B cell (primary cell): ENCODE measurements around the gene THRB. TPM values are rescaled to one million over a fixed set of nuclear protein-coding genes. Genes with fewer than 3 reads are reported as not detected.

Experiments
- ATAC-seq: fragments of 200-7000 bp; cut with Tn5 transposase; one replicate; pipeline ENCODE4 v1.10.0; 2021; ENCODE audit warnings: low read depth, mild to moderate bottlenecking, moderate number of reproducible peaks, moderate library complexity
- CTCF ChIA-PET: fragments of 350-600 bp; sonication (Branson Sonifier 250); formaldehyde crosslinking; loops from one replicate; lab custom pipeline; 2021; ENCODE audit warnings: antibody characterized with exemption, inconsistent platforms; lab: Charles Lee
- POLR2A ChIA-PET: fragments of 350-600 bp; sonication (Branson Sonifier 250); formaldehyde crosslinking; loops from one replicate; lab custom pipeline; 2021; ENCODE audit warnings: antibody characterized with exemption; lab: Charles Lee
- DNase-seq: peaks from one replicate; pipeline ENCODE4 v3.0.0; 2013
- H2AFZ ChIP-seq: 2 replicates; pipeline ENCODE4 v1.6.1; 2012; ENCODE audit warnings: mild to moderate bottlenecking, low read depth, low read length; ENCODE audit not compliant: insufficient read depth, poor library complexity, severe bottlenecking
- H3K27ac ChIP-seq, 2 donors: 1 replicate in 1 of 2; 2 replicates in 1 of 2; pipeline ENCODE4 v1.5.1; 2012 to 2013; ENCODE audit warnings: low read length in 2 of 2, mild to moderate bottlenecking in 2 of 2, moderate library complexity in 1 of 2
- H3K27me3 ChIP-seq, 4 experiments: fragments of 200-600 bp in 1 of 4; sonication (generic) in 1 of 4; replicated peaks in 1 of 4; 1 replicate in 2 of 4; 2 replicates in 2 of 4; pipeline versions ENCODE4 v1.6.1 to v1.7.0; 2013 to 2016; ENCODE audit warnings: low read length in 3 of 4, mild to moderate bottlenecking in 2 of 4, mixed read lengths in 1 of 4, moderate library complexity in 1 of 4; ENCODE audit not compliant: insufficient read depth in 4 of 4, control insufficient read depth in 3 of 4; ENCODE audit errors: control extremely low read depth in 1 of 4
- H3K36me3 ChIP-seq, 2 experiments: replicated peaks in 1 of 2; 1 replicate in 1 of 2; 2 replicates in 1 of 2; pipeline versions ENCODE4 v1.6.1 to v1.7.1; 2013; ENCODE audit warnings: low read length in 1 of 2; ENCODE audit not compliant: insufficient read depth in 2 of 2, control insufficient read depth in 1 of 2; ENCODE audit errors: control extremely low read depth in 1 of 2, extremely low read depth in 1 of 2
- H3K4me1 ChIP-seq, 2 donors: fragments of 200-600 bp in 1 of 2; sonication (generic) in 1 of 2; 1 replicate in 1 of 2; 2 replicates in 1 of 2; pipeline versions ENCODE4 v1.5.1 to v1.6.1; 2013 to 2017; ENCODE audit warnings: low read length in 2 of 2; ENCODE audit not compliant: control insufficient read depth in 2 of 2, insufficient read depth in 2 of 2
- H3K4me2 ChIP-seq: replicated peaks from 2 replicates; pipeline ENCODE3; 2012; ENCODE audit warnings: mild to moderate bottlenecking, low read depth, low read length; ENCODE audit not compliant: poor library complexity, severe bottlenecking
- H3K4me3 ChIP-seq, 5 experiments: fragments of 200-600 bp in 1 of 5; sonication (generic) in 1 of 5; 1 replicate in 3 of 5; 2 replicates in 2 of 5; pipeline versions ENCODE4 v1.5.1 to v1.7.0; 2011 to 2016; ENCODE audit warnings: low read length in 4 of 5, mild to moderate bottlenecking in 4 of 5, low read depth in 2 of 5, control low read depth in 1 of 5, moderate library complexity in 1 of 5; ENCODE audit not compliant: insufficient read depth in 1 of 5; ENCODE audit errors: control extremely low read depth in 1 of 5, extremely low read depth in 1 of 5
- H3K79me2 ChIP-seq: fragments of 200-600 bp; sonication (generic); one replicate; pipeline ENCODE4 v1.6.0; 2016; ENCODE audit warnings: low read length; ENCODE audit not compliant: control insufficient read depth, insufficient read depth
- H3K9ac ChIP-seq: fragments of 200-600 bp; sonication (generic); 2 replicates; pipeline ENCODE4 v1.6.1; 2017; ENCODE audit warnings: mild to moderate bottlenecking, low read length, moderate library complexity
- H3K9me3 ChIP-seq, 3 donors: one replicate each; pipeline versions ENCODE4 v1.6.1 to v1.7.1; 2013; ENCODE audit warnings: low read length in 2 of 3; ENCODE audit not compliant: control insufficient read depth in 2 of 3, insufficient read depth in 1 of 3; ENCODE audit errors: control extremely low read depth in 1 of 3
- H4K20me1 ChIP-seq: 2 replicates; pipeline ENCODE4 v1.6.0; 2012; ENCODE audit warnings: mild to moderate bottlenecking, low read length; ENCODE audit not compliant: insufficient read depth, control insufficient read depth, poor library complexity, severe bottlenecking
- H3K27ac Mint-ChIP-seq: one replicate; pipeline ENCODE4 v1.8.0; 2021; ENCODE audit warnings: mixed read lengths
- H3K27me3 Mint-ChIP-seq: one replicate; pipeline ENCODE4 v1.8.0; 2021; ENCODE audit warnings: mixed read lengths
- H3K4me1 Mint-ChIP-seq: one replicate; pipeline ENCODE4 v1.8.0; 2021; ENCODE audit warnings: mixed read lengths
- H3K4me3 Mint-ChIP-seq: one replicate; pipeline ENCODE4 v1.8.0; 2021; ENCODE audit warnings: mixed read lengths
- H3K9me3 Mint-ChIP-seq: one replicate; pipeline ENCODE4 v1.8.0; 2022; ENCODE audit warnings: mixed read lengths; ENCODE audit not compliant: insufficient read depth
- EZH2 ChIP-seq: IDR thresholded peaks from 2 replicates; pipeline ENCODE4 v1.6.1; 2012; ENCODE audit warnings: borderline replicate concordance, low read depth, mild to moderate bottlenecking, moderate library complexity, low read length; ENCODE audit not compliant: insufficient read depth, poor library complexity, severe bottlenecking
- WGBS: methylation state at CpG from one replicate; pipeline ENCODE4 v1.1.5; 2013; ENCODE audit warnings: missing lambda C conversion rate; ENCODE audit not compliant: insufficient coverage; 5-methylcytosine and 5-hydroxymethylcytosine counted together
- intact Hi-C: fragments of 100-400 bp; cut with micrococcal nuclease; formaldehyde crosslinking; loops from one replicate; pipeline ENCODE4 v1.10.0; 2022
- polyA plus RNA-seq: library from polyadenylated mRNA; depleted of rRNA; stranded (reverse); fragments of >200 nt; gene quantifications from 2 replicates; pipeline ENCODE4 v1.2.3, GENCODE V29; 2012
- total RNA-seq, 2 donors: library from RNA; stranded (reverse); fragments of 120-200 nt in 1 of 2; gene quantifications; 1 replicate in 1 of 2; 2 replicates in 1 of 2; pipeline versions ENCODE4 v1.2.3 to v1.2.4, GENCODE V29; 2013 to 2022
- TF ChIP-seq, protein P1 (sequence below): fragments of 200-600 bp; IDR thresholded peaks from one replicate; pipeline ENCODE4 v1.8.0; 2022; ENCODE audit warnings: antibody characterized with exemption, mild to moderate bottlenecking

The THRB gene
- total and polyA plus RNA-seq, 2 donors (not counting 1 experiment from before 2014, with no cell fraction given), result 0.86 to 1.8 TPM

GRCh38 chr3:24302396-24302795, 192.3 kb downstream of the THRB start:
- CTCF ChIA-PET, result no interaction called here
- ATAC-seq, result no peak
- H3K4me1 ChIP-seq, result no peaks in the 10 kb centered on the region

DNA sequence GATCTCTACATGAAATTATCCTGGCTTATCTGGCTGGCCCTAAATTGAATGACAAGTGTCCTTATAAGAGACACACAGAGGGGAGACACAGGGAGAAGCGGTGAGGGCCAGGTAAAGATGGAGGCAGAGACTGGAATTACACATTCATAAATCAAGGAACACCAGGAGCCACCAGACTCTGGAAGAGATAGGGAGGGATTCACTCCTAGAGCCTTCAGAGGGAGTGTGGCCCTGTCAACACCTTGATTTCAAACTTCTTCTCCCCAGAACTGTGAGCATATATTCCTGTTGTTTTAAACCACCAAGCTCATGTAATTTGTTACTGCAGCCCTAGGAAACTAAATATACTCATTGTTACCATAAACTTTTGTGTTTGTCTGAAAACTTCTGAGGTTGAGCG, 193.7 kb downstream of the THRB start:
- H3K36me3 ChIP-seq, result no peaks in the 10 kb centered on the region
- ATAC-seq, result no peak
- no peak overlapping the region for H3K4me2 ChIP-seq
- H3K27ac ChIP-seq, result no peak overlapping the region
- TF ChIP-seq, protein P1, sequence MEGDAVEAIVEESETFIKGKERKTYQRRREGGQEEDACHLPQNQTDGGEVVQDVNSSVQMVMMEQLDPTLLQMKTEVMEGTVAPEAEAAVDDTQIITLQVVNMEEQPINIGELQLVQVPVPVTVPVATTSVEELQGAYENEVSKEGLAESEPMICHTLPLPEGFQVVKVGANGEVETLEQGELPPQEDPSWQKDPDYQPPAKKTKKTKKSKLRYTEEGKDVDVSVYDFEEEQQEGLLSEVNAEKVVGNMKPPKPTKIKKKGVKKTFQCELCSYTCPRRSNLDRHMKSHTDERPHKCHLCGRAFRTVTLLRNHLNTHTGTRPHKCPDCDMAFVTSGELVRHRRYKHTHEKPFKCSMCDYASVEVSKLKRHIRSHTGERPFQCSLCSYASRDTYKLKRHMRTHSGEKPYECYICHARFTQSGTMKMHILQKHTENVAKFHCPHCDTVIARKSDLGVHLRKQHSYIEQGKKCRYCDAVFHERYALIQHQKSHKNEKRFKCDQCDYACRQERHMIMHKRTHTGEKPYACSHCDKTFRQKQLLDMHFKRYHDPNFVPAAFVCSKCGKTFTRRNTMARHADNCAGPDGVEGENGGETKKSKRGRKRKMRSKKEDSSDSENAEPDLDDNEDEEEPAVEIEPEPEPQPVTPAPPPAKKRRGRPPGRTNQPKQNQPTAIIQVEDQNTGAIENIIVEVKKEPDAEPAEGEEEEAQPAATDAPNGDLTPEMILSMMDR, result no peak
- no peak for TF ChIP-seq EZH2
- intact Hi-C loops, result no loop called here
- no peak for DNase-seq
- no peaks in the 10 kb centered on the region for H3K27me3 ChIP-seq
- H3K4me3 ChIP-seq, result no peak overlapping the region
- ChIA-PET CTCF (no interaction called here), POLR2A (no interaction called here)
- no peak overlapping the region for H3K4me3 Mint-ChIP-seq
- no peaks in the 10 kb centered on the region for H3K9me3 Mint-ChIP-seq
- WGBS, result no CpG with 5 or more reads among the region's 2 CpGs
- H3K79me2 ChIP-seq, result no peaks in the 10 kb centered on the region
- no peaks in the 10 kb centered on the region for H3K4me1 Mint-ChIP-seq
- H2AFZ ChIP-seq, result no peak overlapping the region
- no peaks in the 10 kb centered on the region for H3K9me3 ChIP-seq
- no peak overlapping the region for H3K27ac Mint-ChIP-seq
- no peak overlapping the region for H3K9ac ChIP-seq
- no peaks in the 10 kb centered on the region for H4K20me1 ChIP-seq
- no peaks in the 10 kb centered on the region for H3K27me3 Mint-ChIP-seq
- H3K4me1 ChIP-seq, result no peaks in the 10 kb centered on the region

More at GRCh38 chr3:24302396-24302795, 192.3 kb downstream of the THRB start:
- no peaks in the 10 kb centered on the region for H3K79me2 ChIP-seq
- Mint-ChIP-seq H3K4me3 (no peak overlapping the region), H3K9me3 (no peaks in the 10 kb centered on the region), H3K4me1 (no peaks in the 10 kb centered on the region), H3K27ac (no peak overlapping the region), H3K27me3 (no peaks in the 10 kb centered on the region)
- no peak overlapping the region for H2AFZ ChIP-seq
- H3K27ac ChIP-seq, result no peak overlapping the region
- no peak overlapping the region for H3K4me2 ChIP-seq
- no peaks in the 10 kb centered on the region for H4K20me1 ChIP-seq
- TF ChIP-seq, protein P1, result no peak
- WGBS, result 61% methylated on average over 2 of the region's 2 CpGs
- H3K9ac ChIP-seq, result no peak overlapping the region
- no peaks in the 10 kb centered on the region for H3K36me3 ChIP-seq
- DNase-seq, result no peak
- no peaks in the 10 kb centered on the region for H3K9me3 ChIP-seq
- H3K4me3 ChIP-seq, result no peak overlapping the region
- POLR2A ChIA-PET, result no interaction called here
- no peaks in the 10 kb centered on the region for H3K27me3 ChIP-seq
- intact Hi-C loops, result no loop called here
